MM.1S (cell line): Measurements from ENCODE around the gene NUP210.

ENCODE experiments used
- EZH2phosphoT487 ChIP-seq: fragments of 300-600 bp; sonication (generic); IDR thresholded peaks from 2 replicates; pipeline ENCODE4 v1.6.1; 2018; ENCODE audit warnings: antibody characterized with exemption, low read length
- TF ChIP-seq, protein P1 (sequence below): fragments of 300-600 bp; sonication (generic); IDR thresholded peaks from 2 replicates; pipeline ENCODE4 v1.5.1; 2016; ENCODE audit warnings: antibody characterized with exemption, low read length, mixed read lengths

DNA sequence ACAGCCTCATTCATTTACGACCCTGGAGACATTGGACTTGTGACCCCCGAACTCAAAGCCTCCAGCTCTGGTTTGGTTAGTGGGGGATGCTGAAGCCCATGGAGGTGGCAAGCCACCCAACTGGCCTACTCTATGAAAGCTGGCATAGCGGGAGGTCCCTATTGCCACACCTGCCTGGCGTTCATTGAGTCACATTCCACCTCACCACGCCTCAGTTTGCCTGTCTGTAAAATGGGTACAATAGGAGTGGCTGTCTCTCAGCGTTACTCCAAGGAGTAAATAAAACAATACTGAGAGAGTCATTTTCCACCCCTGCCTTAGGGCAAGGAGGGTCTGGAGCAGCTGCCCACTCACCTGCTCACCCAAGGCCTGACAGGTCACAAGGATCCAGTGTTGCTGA is 60.2 kb downstream of the NUP210 start:
- TF ChIP-seq, protein P1, sequence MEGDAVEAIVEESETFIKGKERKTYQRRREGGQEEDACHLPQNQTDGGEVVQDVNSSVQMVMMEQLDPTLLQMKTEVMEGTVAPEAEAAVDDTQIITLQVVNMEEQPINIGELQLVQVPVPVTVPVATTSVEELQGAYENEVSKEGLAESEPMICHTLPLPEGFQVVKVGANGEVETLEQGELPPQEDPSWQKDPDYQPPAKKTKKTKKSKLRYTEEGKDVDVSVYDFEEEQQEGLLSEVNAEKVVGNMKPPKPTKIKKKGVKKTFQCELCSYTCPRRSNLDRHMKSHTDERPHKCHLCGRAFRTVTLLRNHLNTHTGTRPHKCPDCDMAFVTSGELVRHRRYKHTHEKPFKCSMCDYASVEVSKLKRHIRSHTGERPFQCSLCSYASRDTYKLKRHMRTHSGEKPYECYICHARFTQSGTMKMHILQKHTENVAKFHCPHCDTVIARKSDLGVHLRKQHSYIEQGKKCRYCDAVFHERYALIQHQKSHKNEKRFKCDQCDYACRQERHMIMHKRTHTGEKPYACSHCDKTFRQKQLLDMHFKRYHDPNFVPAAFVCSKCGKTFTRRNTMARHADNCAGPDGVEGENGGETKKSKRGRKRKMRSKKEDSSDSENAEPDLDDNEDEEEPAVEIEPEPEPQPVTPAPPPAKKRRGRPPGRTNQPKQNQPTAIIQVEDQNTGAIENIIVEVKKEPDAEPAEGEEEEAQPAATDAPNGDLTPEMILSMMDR = no peak
- TF ChIP-seq EZH2phosphoT487 = no peak
